HG02798 (cell line): ENCODE measurements around the gene TRIM10.
A peak's percentile ranks its signal among the peaks of the same experiment; 100 is the strongest.
"Not testable (repeated sequence)": the region's sequence is repeated elsewhere in the genome, so short reads cannot be mapped to it uniquely, and the experiment has no call there.

Experiments
- ATAC-seq: cut with Tn5 transposase; IDR thresholded peaks from one replicate; pipeline ENCODE4 v1.9.1; 2021; ENCODE audit warnings: mild to moderate bottlenecking; ENCODE audit not compliant: unreplicated experiment, poor library complexity

The TRIM10 gene

GRCh38 chr6:30175765-30176164 is 14.8 kb upstream of the TRIM10 start:
- no peak for ATAC-seq

DNA sequence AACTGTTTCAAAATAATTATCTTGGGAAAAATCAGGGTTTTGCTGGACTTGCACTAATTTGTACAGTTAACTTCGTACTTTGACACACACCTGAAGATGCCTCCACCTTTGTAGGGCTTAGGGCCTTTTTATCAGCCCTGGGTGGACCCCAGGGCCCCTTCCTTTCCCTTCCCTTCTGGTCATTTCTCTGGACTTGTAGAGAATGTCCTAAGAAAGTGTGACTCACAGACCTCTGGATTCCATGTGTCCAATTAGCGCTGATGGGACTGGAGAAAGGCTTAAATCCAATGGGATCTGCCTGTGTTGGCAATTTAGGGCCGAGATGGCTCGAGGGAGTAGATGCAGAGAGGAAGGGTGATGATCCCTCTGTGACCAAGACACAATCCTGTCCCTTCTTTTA is 11.7 kb upstream of the TRIM10 start:
- no peak for ATAC-seq

GRCh38 chr6:30171677-30172471 is 10.9 kb upstream of the TRIM10 start:
- no peak for ATAC-seq

GRCh38 chr6:30169658-30170614 is 8.9 kb upstream of the TRIM10 start:
- peak; percentile 46 for ATAC-seq

DNA sequence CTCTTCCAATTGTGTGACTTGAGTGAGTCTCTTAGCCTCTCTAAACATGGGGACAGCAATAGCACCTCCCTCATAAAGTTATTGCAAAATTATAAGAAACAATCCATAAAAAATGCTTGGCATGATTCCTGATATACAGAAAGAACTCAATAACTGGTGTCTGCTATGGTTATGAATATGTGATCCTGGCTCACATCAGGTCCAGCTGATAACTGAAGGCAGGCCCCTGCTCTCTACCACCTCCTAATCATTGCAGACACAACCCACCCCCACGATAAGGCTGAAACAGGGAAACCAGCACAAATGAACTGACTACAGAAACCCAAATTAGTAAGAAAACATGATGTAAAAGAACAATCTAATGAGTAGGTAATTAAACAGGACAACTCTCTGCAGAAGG is 7.7 kb upstream of the TRIM10 start:
- no peak for ATAC-seq

- ATAC-seq = no peak
Observed at GRCh38 chr6:30167101-30167500, 6.1 kb upstream of the TRIM10 start.

DNA sequence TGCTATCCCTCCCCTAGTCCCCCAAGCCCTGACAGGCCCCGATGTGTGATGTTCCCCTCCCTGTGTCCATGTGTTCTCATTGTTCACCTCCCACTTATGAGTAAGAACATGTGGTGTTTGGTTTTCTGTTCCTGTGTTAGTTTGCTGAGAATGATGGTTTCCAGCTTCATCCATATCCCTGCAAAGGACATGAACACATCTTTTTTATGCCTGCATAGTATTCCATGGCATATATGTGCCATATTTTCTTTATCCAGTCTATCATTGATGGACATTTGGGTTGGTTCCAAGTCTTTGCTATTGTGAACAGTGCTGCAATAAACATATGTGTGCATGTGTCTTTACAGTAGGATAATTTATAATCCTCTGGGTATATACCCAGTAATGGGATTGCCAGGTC is 4.2 kb upstream of the TRIM10 start:
- ATAC-seq = not testable (repeated sequence)

DNA sequence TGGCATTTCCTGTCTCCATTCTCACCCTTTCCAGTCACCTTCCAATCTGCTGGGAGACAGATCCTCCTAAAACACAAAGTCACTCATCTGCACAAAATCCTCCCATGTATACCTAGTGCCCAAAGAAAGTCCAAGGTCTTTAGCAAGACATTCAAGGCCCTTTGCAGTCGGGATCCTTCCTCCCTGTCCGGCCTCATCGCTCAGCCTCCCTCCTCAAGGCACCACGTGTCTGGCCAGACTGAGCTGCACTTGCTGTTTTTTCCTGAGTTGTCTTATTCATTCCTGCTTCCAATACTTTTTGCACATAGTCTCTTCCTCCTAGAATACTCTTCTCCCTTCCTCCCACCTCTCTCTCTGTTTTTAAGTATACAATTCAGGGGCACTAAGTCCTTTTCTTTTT is 3.7 kb upstream of the TRIM10 start:
- ATAC-seq = no peak

GRCh38 chr6:30163918-30164654 is 3.1 kb upstream of the TRIM10 start:
- no peak for ATAC-seq

GRCh38 chr6:30163090-30163917 is 2.3 kb upstream of the TRIM10 start, which contains the start of gene TRIM15:
Gene TRIM15 (plus strand): TSS chr6:30163546. CDS start chr6:30163685, 139 bp downstream.
- ATAC-seq = no peak

DNA sequence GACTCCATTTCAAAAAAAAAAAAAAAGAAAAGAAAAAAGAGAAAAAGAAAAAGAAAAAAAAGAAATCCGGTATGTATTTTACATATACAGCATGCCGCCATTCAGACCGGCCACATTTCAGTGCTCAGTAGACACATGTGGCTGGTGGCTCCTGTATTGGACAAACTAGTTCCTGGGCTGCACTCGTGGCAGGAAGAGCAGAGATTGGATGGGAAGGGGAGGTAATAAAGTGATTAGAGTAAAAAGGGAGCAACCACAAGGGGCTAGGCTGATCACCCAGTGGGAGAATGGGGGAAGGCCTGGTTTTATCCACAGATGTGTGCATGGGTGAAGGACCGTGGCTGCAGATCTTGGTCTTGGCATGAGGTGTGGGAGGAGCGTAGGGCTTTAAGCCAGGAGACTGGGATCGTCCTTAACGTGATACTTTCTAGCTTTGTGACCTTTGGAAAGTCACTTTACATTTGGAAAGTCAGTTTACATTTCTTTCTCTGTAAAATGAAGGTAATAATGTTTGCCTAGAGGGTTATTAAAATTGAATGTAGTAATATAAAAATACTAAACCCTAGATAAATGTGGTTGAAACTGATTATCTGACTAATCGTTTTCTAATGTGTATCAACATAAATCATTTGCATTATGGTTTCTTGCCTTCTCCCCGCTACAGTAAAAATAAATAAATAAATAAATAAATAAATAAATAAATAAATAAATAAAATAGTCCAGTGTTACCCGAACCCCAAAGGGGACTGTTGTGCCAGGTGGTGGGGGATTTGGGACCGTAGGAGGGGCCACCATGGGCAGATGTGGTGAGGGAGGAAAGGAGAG is 1.5 kb upstream of the TRIM10 start:
- ATAC-seq = no peak

DNA sequence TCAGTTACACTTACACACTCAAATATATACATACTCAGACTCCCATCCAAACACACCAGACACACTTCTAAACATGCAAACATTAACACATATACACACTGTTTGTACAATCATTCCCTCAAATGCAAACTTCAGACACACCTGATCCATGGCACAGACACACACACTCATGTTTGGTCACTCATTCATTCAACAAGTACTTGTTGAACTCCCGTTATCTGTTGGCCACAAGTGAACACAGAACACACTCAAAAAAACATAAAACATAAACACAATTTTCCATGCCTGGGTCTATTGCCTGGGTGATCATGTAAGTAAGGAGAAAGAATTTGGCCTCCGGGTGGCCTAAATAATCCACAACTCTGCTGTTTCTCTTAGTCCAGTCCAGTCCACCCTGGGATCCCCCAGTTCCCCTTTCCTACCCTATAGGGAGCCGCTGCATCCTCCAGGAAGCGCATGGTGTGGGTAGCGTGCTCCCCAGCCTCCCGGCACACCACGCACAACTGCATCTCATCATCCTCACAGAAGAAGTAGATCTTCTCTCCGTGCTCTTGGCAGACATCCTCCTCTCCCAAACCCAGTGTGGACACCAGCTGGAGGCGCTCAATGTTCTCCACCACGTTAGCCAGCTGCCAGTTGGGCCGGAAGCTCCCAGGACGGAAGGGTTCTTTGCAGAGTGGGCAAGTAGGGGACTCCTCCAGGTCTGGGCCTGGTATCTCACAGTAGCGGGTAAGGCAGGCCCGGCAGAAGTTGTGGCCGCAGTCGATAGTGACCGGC is 815 bp downstream of the TRIM10 start:
- no peak for ATAC-seq

GRCh38 chr6:30158475-30159040 is 2.5 kb downstream of the TRIM10 start:
- ATAC-seq = no peak

DNA sequence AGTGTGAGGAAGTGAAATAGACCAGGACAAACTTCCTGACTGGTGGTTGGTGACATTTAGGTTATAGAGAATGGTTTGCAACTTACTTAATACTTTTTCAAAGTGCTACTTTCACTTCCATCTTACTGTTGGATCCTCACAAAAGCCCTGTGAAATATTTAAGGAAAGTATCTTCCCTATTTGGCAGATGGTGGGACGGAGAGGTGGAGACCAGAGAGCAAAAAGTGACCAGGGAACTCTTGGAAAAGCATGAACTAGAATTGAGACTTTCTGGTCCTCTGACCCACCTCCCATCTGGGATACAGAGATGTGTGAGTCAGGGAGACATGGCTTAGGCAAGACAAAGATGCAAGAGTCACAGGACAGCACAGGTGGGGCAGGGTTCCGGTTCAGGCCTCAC is 3.0 kb downstream of the TRIM10 start:
- no peak for ATAC-seq

- no peak for ATAC-seq
Observed at GRCh38 chr6:30157581-30157980, 3.4 kb downstream of the TRIM10 start.

- no peak for ATAC-seq
Observed at GRCh38 chr6:30156774-30157173, 4.2 kb downstream of the TRIM10 start.

DNA sequence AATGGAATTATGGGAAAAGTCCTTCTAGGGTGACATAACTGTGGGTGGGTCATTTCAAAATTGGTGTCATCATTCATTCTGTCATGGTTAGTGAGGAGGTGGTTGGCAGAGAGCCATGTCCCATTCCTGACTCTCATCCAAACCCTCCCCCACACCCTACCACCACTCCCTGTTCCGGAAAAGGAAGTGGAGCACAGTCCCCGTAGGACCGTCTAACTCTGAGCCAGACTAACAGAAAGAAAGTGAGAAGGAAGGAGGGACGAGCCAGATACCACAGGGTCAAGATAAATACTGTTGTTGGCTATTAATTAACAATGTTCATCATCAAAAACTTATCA is 4.8 kb downstream of the TRIM10 start:
- ATAC-seq = no peak
